Ishikawa (cell line): ENCODE results near the gene AIM2.

Experiments used
- CEBPB ChIP-seq: IDR thresholded peaks from 2 replicates; pipeline ENCODE4 v1.6.1; 2012
- CREB1 ChIP-seq: IDR thresholded peaks from 2 replicates; pipeline ENCODE4 v1.6.1; 2012; ENCODE audit warnings: low read depth
- EGR1 ChIP-seq: IDR thresholded peaks from 2 replicates; pipeline ENCODE4 v1.6.1; 2012
- EP300 ChIP-seq: IDR thresholded peaks from 2 replicates; pipeline ENCODE4 v1.6.1; 2012; ENCODE audit warnings: borderline replicate concordance
- FOXM1 ChIP-seq: IDR thresholded peaks from 2 replicates; pipeline ENCODE4 v1.6.1; 2012; ENCODE audit warnings: low read depth, borderline replicate concordance
- MAX ChIP-seq: IDR thresholded peaks from 2 replicates; pipeline ENCODE4 v1.6.1; 2012
- NFIC ChIP-seq: IDR thresholded peaks from 2 replicates; pipeline ENCODE4 v1.6.1; 2012
- RAD21 ChIP-seq: IDR thresholded peaks from 2 replicates; pipeline ENCODE4 v1.6.1; 2012; ENCODE audit warnings: low read depth
- REST ChIP-seq: IDR thresholded peaks from 2 replicates; pipeline ENCODE4 v1.6.1; 2012; ENCODE audit warnings: low read depth, mild to moderate bottlenecking
- TAF1 ChIP-seq: IDR thresholded peaks from 2 replicates; pipeline ENCODE4 v1.6.1; 2012; ENCODE audit warnings: low read depth, mild to moderate bottlenecking
- TCF12 ChIP-seq: IDR thresholded peaks from 2 replicates; pipeline ENCODE4 v1.6.1; 2012; ENCODE audit warnings: low read depth
- TEAD4 ChIP-seq: IDR thresholded peaks from 2 replicates; pipeline ENCODE4 v1.6.1; 2012
- USF1 ChIP-seq: IDR thresholded peaks from 2 replicates; pipeline ENCODE4 v1.6.1; 2012
- YY1 ChIP-seq: IDR thresholded peaks from 2 replicates; pipeline ENCODE4 v1.6.1; 2012; ENCODE audit warnings: low read depth
- ZBTB7A ChIP-seq: IDR thresholded peaks from 2 replicates; pipeline ENCODE4 v1.6.1; 2012; ENCODE audit warnings: low read depth

Gene AIM2

GRCh38 chr1:159113596-159114433 lies 37.2 kb upstream of the AIM2 start:
- TF ChIP-seq RAD21: no peak
- TF ChIP-seq EP300: no peak
- no peak for TF ChIP-seq YY1
- no peak for TF ChIP-seq CEBPB

GRCh38 chr1:159100589-159100988 lies 24.0 kb upstream of the AIM2 start:
- TF ChIP-seq RAD21 (no peak), EP300 (no peak), YY1 (no peak), MAX (no peak), USF1 (no peak), CREB1 (no peak), NFIC (no peak), ZBTB7A (no peak), CEBPB (no peak), FOXM1 (no peak), TAF1 (no peak), EGR1 (no peak), REST (no peak), TCF12 (no peak), TEAD4 (no peak)

- no peak for TF ChIP-seq TAF1
- TF ChIP-seq EGR1: no peak
- TF ChIP-seq TCF12: no peak
- TF ChIP-seq MAX: no peak
- no peak for TF ChIP-seq EP300
- TF ChIP-seq CEBPB: no peak
- TF ChIP-seq ZBTB7A: no peak
- TF ChIP-seq CREB1: no peak
- TF ChIP-seq YY1: no peak
- TF ChIP-seq FOXM1: no peak
- TF ChIP-seq REST: no peak
- no peak for TF ChIP-seq NFIC
- no peak for TF ChIP-seq RAD21
- no peak for TF ChIP-seq TEAD4
- no peak for TF ChIP-seq USF1
Measured at GRCh38 chr1:159098596-159098995, 22.0 kb upstream of the AIM2 start.

- TF ChIP-seq TEAD4: no peak
- no peak for TF ChIP-seq USF1
- no peak for TF ChIP-seq MAX
- no peak for TF ChIP-seq EP300
- TF ChIP-seq CREB1: no peak
- no peak for TF ChIP-seq CEBPB
- TF ChIP-seq TAF1: no peak
- TF ChIP-seq TCF12: no peak
- no peak for TF ChIP-seq RAD21
- TF ChIP-seq NFIC: no peak
- TF ChIP-seq EGR1: no peak
- no peak for TF ChIP-seq YY1
- no peak for TF ChIP-seq FOXM1
- no peak for TF ChIP-seq REST
- TF ChIP-seq ZBTB7A: no peak
Measured at GRCh38 chr1:159092036-159092760, 15.6 kb upstream of the AIM2 start.
